Testis (tissue), 2 donors: Measurements from ENCODE around the gene LYRM9.

Experiments used
- CTCF ChIP-seq, 3 experiments: fragments of 450-650 bp in 2 of 3; fragments of 200-600 bp in 1 of 3; sonication (generic) in 1 of 3; IDR thresholded peaks; one replicate each; pipeline ENCODE4 v1.5.1; 2016 to 2019; ENCODE audit warnings: antibody characterized with exemption in 3 of 3, mild to moderate bottlenecking in 2 of 3, moderate library complexity in 1 of 3
- POLR2A ChIP-seq: fragments of 450-650 bp; IDR thresholded peaks from one replicate; pipeline ENCODE4 v1.6.1; 2017; ENCODE audit warnings: antibody characterized with exemption, mild to moderate bottlenecking, moderate library complexity

- TF ChIP-seq CTCF (IDR thresholded peaks at IDR 0.05): no peak
- no peak for TF ChIP-seq POLR2A
These were observed 60.3 kb downstream of the LYRM9 start for GRCh38 chr17:27832831-27833230.
